DOHH2 (cell line): Measurements from ENCODE around the gene CLPX.

Experiments used
- H3F3A ChIP-seq: fragments of 200-600 bp; sonication (generic), shearing (Covaris generic); 2 replicates; pipeline ENCODE4 v1.6.0; 2016; ENCODE audit warnings: antibody characterized with exemption, mild to moderate bottlenecking; ENCODE audit not compliant: control insufficient read depth, insufficient read depth
- H3K27ac ChIP-seq: fragments of 200-600 bp; sonication (generic); 2 replicates; pipeline ENCODE4 v1.5.1; 2014; ENCODE audit warnings: low read depth, mild to moderate bottlenecking, low read length, moderate library complexity
- H3K27me3 ChIP-seq: fragments of 200-600 bp; sonication (generic); 2 replicates; pipeline ENCODE4 v1.6.1; 2014; ENCODE audit warnings: mild to moderate bottlenecking, low read length, mixed read lengths; ENCODE audit not compliant: control insufficient read depth
- H3K36me3 ChIP-seq: fragments of 200-600 bp; sonication (generic); 2 replicates; pipeline ENCODE4 v1.6.1; 2014; ENCODE audit warnings: mild to moderate bottlenecking, low read length, moderate library complexity, mixed read lengths; ENCODE audit not compliant: control insufficient read depth
- H3K4me1 ChIP-seq: fragments of 200-600 bp; sonication (generic); 2 replicates; pipeline ENCODE4 v1.6.1; 2014; ENCODE audit warnings: mild to moderate bottlenecking, low read length, mixed read lengths; ENCODE audit not compliant: control insufficient read depth
- H3K4me2 ChIP-seq: fragments of 200-600 bp; sonication (generic); 2 replicates; pipeline ENCODE4 v1.6.0; 2014; ENCODE audit warnings: mild to moderate bottlenecking, low read length, moderate library complexity
- H3K4me3 ChIP-seq: fragments of 200-600 bp; sonication (generic); 2 replicates; pipeline ENCODE4 v1.5.1; 2014; ENCODE audit warnings: mild to moderate bottlenecking, low read length, mixed read lengths
- H3K79me2 ChIP-seq: fragments of 200-600 bp; sonication (generic); 2 replicates; pipeline ENCODE4 v1.6.1; 2014; ENCODE audit warnings: mild to moderate bottlenecking, low read length, mixed read lengths; ENCODE audit not compliant: control insufficient read depth
- H3K9me2 ChIP-seq: fragments of 200-600 bp; sonication (generic); replicated peaks from 2 replicates; pipeline ENCODE4 v1.6.1; 2014; ENCODE audit warnings: mild to moderate bottlenecking, low read length, mixed read lengths; ENCODE audit not compliant: control insufficient read depth
- H3K9me3 ChIP-seq: fragments of 200-600 bp; sonication (generic); 2 replicates; pipeline ENCODE4 v1.6.1; 2014; ENCODE audit warnings: antibody characterized with exemption, low read length, mixed read lengths; ENCODE audit not compliant: control insufficient read depth, insufficient read depth
- H4K20me1 ChIP-seq: fragments of 200-600 bp; sonication (generic); 2 replicates; pipeline ENCODE4 v1.6.0; 2014; ENCODE audit warnings: low read depth, mild to moderate bottlenecking, antibody characterized with exemption, low read length, moderate library complexity; ENCODE audit not compliant: control insufficient read depth, insufficient read depth
- EZH2phosphoT487 ChIP-seq: fragments of 200-600 bp; sonication (generic); IDR thresholded peaks from 2 replicates; pipeline ENCODE4 v1.6.1; 2017; ENCODE audit warnings: borderline replicate concordance, mild to moderate bottlenecking, antibody characterized with exemption, low read length, moderate library complexity, mixed read lengths
- TF ChIP-seq, protein P1 (sequence below): fragments of 200-600 bp; sonication (generic); IDR thresholded peaks from one replicate; pipeline ENCODE4 v1.5.1; 2014; ENCODE audit warnings: antibody characterized with exemption, mild to moderate bottlenecking, low read depth, low read length; ENCODE audit not compliant: poor library complexity, severe bottlenecking

Gene CLPX

DNA sequence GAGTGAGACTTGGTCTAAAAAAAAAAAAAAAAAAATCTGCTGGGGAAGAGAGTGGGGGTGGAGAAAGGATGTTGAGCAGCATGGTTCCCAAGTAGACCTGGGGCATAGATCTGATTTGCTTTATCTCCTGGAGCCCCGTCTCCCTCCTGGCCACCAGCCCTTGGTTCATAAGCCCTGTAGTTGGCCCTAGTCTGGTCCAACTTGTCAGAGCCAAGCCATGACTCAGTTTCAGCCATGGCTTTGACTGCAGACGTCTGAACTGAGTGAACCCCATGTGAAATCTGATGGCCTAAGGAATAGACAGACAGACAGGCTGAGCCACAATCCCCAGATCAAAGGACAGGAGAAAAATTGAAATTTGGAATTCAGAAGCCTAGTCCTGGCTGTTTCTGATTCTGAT, 28.1 kb upstream of the CLPX start:
- no peaks in the 10 kb centered on the region for H3F3A ChIP-seq
- no peak for TF ChIP-seq EZH2phosphoT487
- TF ChIP-seq, protein P1, sequence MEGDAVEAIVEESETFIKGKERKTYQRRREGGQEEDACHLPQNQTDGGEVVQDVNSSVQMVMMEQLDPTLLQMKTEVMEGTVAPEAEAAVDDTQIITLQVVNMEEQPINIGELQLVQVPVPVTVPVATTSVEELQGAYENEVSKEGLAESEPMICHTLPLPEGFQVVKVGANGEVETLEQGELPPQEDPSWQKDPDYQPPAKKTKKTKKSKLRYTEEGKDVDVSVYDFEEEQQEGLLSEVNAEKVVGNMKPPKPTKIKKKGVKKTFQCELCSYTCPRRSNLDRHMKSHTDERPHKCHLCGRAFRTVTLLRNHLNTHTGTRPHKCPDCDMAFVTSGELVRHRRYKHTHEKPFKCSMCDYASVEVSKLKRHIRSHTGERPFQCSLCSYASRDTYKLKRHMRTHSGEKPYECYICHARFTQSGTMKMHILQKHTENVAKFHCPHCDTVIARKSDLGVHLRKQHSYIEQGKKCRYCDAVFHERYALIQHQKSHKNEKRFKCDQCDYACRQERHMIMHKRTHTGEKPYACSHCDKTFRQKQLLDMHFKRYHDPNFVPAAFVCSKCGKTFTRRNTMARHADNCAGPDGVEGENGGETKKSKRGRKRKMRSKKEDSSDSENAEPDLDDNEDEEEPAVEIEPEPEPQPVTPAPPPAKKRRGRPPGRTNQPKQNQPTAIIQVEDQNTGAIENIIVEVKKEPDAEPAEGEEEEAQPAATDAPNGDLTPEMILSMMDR, result no peak
- H3K4me1 ChIP-seq, result peaks cover 12% of the 10 kb centered on the region
- H3K9me2 ChIP-seq, result no peaks in the 10 kb centered on the region
- H3K27me3 ChIP-seq, result no peaks in the 10 kb centered on the region
- H3K4me3 ChIP-seq, result no peak overlapping the region
- H3K79me2 ChIP-seq, result no peaks in the 10 kb centered on the region
- H3K4me2 ChIP-seq, result no peak overlapping the region
- no peaks in the 10 kb centered on the region for H3K9me3 ChIP-seq
- H3K36me3 ChIP-seq, result no peaks in the 10 kb centered on the region
- H3K27ac ChIP-seq, result no peak overlapping the region
- no peaks in the 10 kb centered on the region for H4K20me1 ChIP-seq

DNA sequence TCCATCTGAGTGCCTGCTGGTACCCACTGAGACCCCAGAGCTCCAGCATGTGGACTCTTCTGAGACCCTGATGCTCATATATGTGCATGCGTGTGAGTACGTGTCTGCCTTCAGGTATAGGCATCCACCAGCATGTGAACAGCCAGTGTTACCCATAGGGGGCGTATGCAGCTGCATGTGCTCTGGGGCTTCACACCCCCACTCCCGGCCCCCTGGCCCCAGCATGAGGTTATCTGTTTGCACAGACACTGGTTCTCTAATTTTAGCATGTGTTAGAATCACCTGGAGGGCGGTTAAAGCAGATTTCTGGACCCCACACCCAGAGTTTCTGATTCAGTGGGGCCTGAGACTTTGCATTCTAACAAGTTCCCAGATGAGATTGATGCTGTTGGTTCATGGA, 27.0 kb upstream of the CLPX start:
- H3F3A ChIP-seq, result no peaks in the 10 kb centered on the region
- H3K9me3 ChIP-seq, result no peaks in the 10 kb centered on the region
- H3K4me2 ChIP-seq, result 0 out of 2 replicates have a peak overlapping the region, but pooled peaks have one; percentile 17
- no peak for TF ChIP-seq EZH2phosphoT487
- TF ChIP-seq, protein P1, result peak; percentile 93
- no peaks in the 10 kb centered on the region for H3K9me2 ChIP-seq
- no peaks in the 10 kb centered on the region for H3K36me3 ChIP-seq
- H3K4me1 ChIP-seq, result peaks cover 12% of the 10 kb centered on the region
- H3K4me3 ChIP-seq, result no peak overlapping the region
- H3K27me3 ChIP-seq, result no peaks in the 10 kb centered on the region
- no peaks in the 10 kb centered on the region for H3K79me2 ChIP-seq
- no peak overlapping the region for H3K27ac ChIP-seq
- no peaks in the 10 kb centered on the region for H4K20me1 ChIP-seq

DNA sequence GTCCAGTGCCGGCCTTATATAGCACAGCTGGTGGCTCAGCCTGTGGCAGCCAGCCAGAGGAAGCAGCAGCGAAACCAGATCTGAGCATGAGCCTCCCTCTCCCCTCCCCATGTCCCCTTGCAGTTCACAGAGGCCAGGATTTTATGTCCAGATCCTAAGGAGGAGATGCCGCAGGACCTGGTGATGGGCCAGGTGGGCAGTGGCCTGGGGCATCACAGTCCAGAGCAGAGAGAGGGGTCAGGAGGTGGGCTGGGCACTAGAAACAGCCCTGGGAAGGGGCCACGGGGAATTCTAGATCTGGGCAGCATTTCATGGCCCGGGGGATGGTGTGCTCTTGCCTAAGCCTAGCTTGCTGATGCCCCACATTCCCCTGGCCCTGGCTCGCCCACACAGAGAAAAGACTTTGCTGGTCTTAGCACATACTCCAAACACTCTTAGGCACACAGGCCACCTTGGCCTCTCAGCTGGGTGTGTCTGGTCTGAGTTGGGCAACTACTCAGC, 26.4 kb upstream of the CLPX start:
- no peaks in the 10 kb centered on the region for H3K9me3 ChIP-seq
- peaks cover 12% of the 10 kb centered on the region for H3K4me1 ChIP-seq
- no peaks in the 10 kb centered on the region for H3K79me2 ChIP-seq
- H3K4me2 ChIP-seq, result 0 out of 2 replicates have a peak overlapping the region, but pooled peaks have one; percentile 17
- H3F3A ChIP-seq, result no peaks in the 10 kb centered on the region
- no peak overlapping the region for H3K4me3 ChIP-seq
- no peaks in the 10 kb centered on the region for H4K20me1 ChIP-seq
- no peaks in the 10 kb centered on the region for H3K27me3 ChIP-seq
- H3K9me2 ChIP-seq, result no peaks in the 10 kb centered on the region
- H3K27ac ChIP-seq, result no peak overlapping the region
- H3K36me3 ChIP-seq, result no peaks in the 10 kb centered on the region
- no peak for TF ChIP-seq EZH2phosphoT487
- TF ChIP-seq, protein P1, result no peak
